Liver (tissue), 9 donors: ENCODE measurements around the gene LENG1. TPM values are rescaled to one million over a fixed set of nuclear protein-coding genes. Genes with fewer than 3 reads are reported as not detected.

Experiments
- DNase-seq: peaks from one replicate; pipeline ENCODE4 v3.0.0-alpha.2; 2017; ENCODE audit warnings: low spot score
- H3K27ac ChIP-seq, 2 donors: one replicate each; pipeline ENCODE4 v1.7.0; 2013; ENCODE audit warnings: inconsistent platforms in 2 of 2, low read length in 2 of 2, control low read depth in 1 of 2, low read depth in 1 of 2, mild to moderate bottlenecking in 1 of 2
- H3K27me3 ChIP-seq, 4 donors: one replicate each; pipeline versions ENCODE4 v1.6.1 to v1.7.0; 2013; ENCODE audit warnings: low read length in 3 of 4, inconsistent platforms in 1 of 4, mild to moderate bottlenecking in 1 of 4, moderate library complexity in 1 of 4; ENCODE audit not compliant: control insufficient read depth in 4 of 4, insufficient read depth in 4 of 4
- H3K36me3 ChIP-seq, 4 donors: one replicate each; pipeline versions ENCODE4 v1.6.1 to v1.7.0; 2013; ENCODE audit warnings: low read length in 3 of 4, mild to moderate bottlenecking in 3 of 4, low read depth in 1 of 4, moderate library complexity in 1 of 4; ENCODE audit not compliant: control insufficient read depth in 4 of 4, insufficient read depth in 3 of 4
- H3K4me1 ChIP-seq, 4 donors: one replicate each; pipeline versions ENCODE4 v1.6.1 to v1.7.0; 2013; ENCODE audit warnings: low read length in 3 of 4, mild to moderate bottlenecking in 3 of 4, moderate library complexity in 1 of 4; ENCODE audit not compliant: control insufficient read depth in 4 of 4, insufficient read depth in 4 of 4
- H3K4me3 ChIP-seq, 3 donors: one replicate each; pipeline versions ENCODE4 v1.6.1 to v1.7.0; 2013; ENCODE audit warnings: low read length in 3 of 3, control low read depth in 1 of 3, low read depth in 1 of 3, mild to moderate bottlenecking in 1 of 3
- H3K9ac ChIP-seq, 2 donors: one replicate each; pipeline ENCODE4 v1.7.0; 2013; ENCODE audit warnings: low read length in 2 of 2, mild to moderate bottlenecking in 2 of 2, moderate library complexity in 2 of 2, control low read depth in 1 of 2, low read depth in 1 of 2
- H3K9me3 ChIP-seq, 4 donors: one replicate each; pipeline versions ENCODE4 v1.6.1 to v1.7.0; 2013; ENCODE audit warnings: low read length in 3 of 4; ENCODE audit not compliant: control insufficient read depth in 4 of 4
- EGR1 ChIP-seq, 2 donors: IDR thresholded peaks; 2 replicates each; pipeline ENCODE4 v1.6.1; 2016 to 2018; ENCODE audit warnings: antibody characterized with exemption in 2 of 2, low read depth in 2 of 2
- FOXA1 ChIP-seq: IDR thresholded peaks from 2 replicates; pipeline ENCODE4 v1.6.1; 2016; ENCODE audit warnings: antibody characterized with exemption
- FOXA2 ChIP-seq: IDR thresholded peaks from 2 replicates; pipeline ENCODE4 v1.6.1; 2016; ENCODE audit warnings: antibody characterized with exemption
- GABPA ChIP-seq, 2 donors: IDR thresholded peaks in 1 of 2; conservative IDR thresholded peaks in 1 of 2; 2 replicates each; pipeline ENCODE4 v1.6.1; 2016; ENCODE audit warnings: antibody characterized with exemption in 2 of 2, mild to moderate bottlenecking in 1 of 2, moderate library complexity in 1 of 2
- HNF4A ChIP-seq, 2 donors: conservative IDR thresholded peaks; 2 replicates each; pipeline ENCODE4 v1.6.1; 2016; ENCODE audit warnings: antibody characterized with exemption in 2 of 2, mild to moderate bottlenecking in 2 of 2
- HNF4G ChIP-seq: IDR thresholded peaks from 2 replicates; pipeline ENCODE4 v1.6.1; 2016; ENCODE audit warnings: antibody characterized with exemption
- JUND ChIP-seq, 2 donors: IDR thresholded peaks; 2 replicates each; pipeline ENCODE4 v1.6.1; 2016; ENCODE audit warnings: antibody characterized with exemption in 2 of 2
- NR2F2 ChIP-seq: IDR thresholded peaks from 2 replicates; pipeline ENCODE4 v1.6.1; 2016; ENCODE audit warnings: antibody characterized with exemption
- RAD21 ChIP-seq, 2 donors: IDR thresholded peaks; 2 replicates each; pipeline ENCODE4 v1.6.1; 2016; ENCODE audit warnings: antibody characterized with exemption in 2 of 2, mild to moderate bottlenecking in 2 of 2
- RXRA ChIP-seq, 2 donors: IDR thresholded peaks; 2 replicates each; pipeline ENCODE4 v1.6.1; 2017 to 2018; ENCODE audit warnings: antibody characterized with exemption in 2 of 2, mild to moderate bottlenecking in 1 of 2
- SP1 ChIP-seq: IDR thresholded peaks from 2 replicates; pipeline ENCODE4 v1.6.1; 2018; ENCODE audit warnings: antibody characterized with exemption, mild to moderate bottlenecking
- TAF1 ChIP-seq: conservative IDR thresholded peaks from 2 replicates; pipeline ENCODE4 v1.6.1; 2016; ENCODE audit warnings: antibody characterized with exemption, mild to moderate bottlenecking
- YY1 ChIP-seq: IDR thresholded peaks from 2 replicates; pipeline ENCODE4 v1.6.1; 2016; ENCODE audit warnings: antibody characterized with exemption, mild to moderate bottlenecking
- WGBS: extraction: QIAGEN DNeasy Blood & Tissue Kit; methylation state at CpG from one replicate; pipeline ENCODE4 v1.1.7; 2013; 5-methylcytosine and 5-hydroxymethylcytosine counted together
- polyA plus RNA-seq, 2 donors: library from polyadenylated mRNA; stranded (reverse) in 1 of 2; unstranded in 1 of 2; fragments of 200-250 nt in 1 of 2; fragments of >200 nt in 1 of 2; fragmentation: Nextera tagmentation in 1 of 2; extraction: Ambion mirVana in 1 of 2; gene quantifications; one replicate each; pipeline versions ENCODE4 v1.2.1 to v1.2.3, GENCODE V29; 2013 to 2015
- total RNA-seq, 2 donors: library from RNA; depleted of rRNA; stranded (reverse); fragments of >200 nt; gene quantifications; one replicate each; pipeline ENCODE4 v1.2.3, GENCODE V29; 2014
- TF ChIP-seq, protein P1 (sequence below): IDR thresholded peaks from 2 replicates; pipeline ENCODE4 v1.6.1; 2016; ENCODE audit warnings: antibody characterized with exemption, mild to moderate bottlenecking
- TF ChIP-seq, protein P2 (sequence below): fragments of 150-350 bp; IDR thresholded peaks from 2 replicates; pipeline ENCODE4 v1.5.1; 2017; ENCODE audit warnings: improper control_type of control experiment, low read depth, low read length; ENCODE audit not compliant: missing input control
- TF ChIP-seq, protein P3 (sequence below): IDR thresholded peaks from 2 replicates; pipeline ENCODE4 v1.6.1; 2016; ENCODE audit warnings: antibody characterized with exemption
- TF ChIP-seq, protein P4 (sequence below): IDR thresholded peaks from 2 replicates; pipeline ENCODE4 v1.6.1; 2016; ENCODE audit warnings: antibody characterized with exemption
- TF ChIP-seq, protein P5 (sequence below): IDR thresholded peaks from 2 replicates; pipeline ENCODE4 v1.6.1; 2016; ENCODE audit warnings: antibody characterized with exemption
- donor health status: healthy.
- donor health status: healthy.
- donor health status: healthy.
- donor health status: healthy.
- donor health status: healthy.

The LENG1 gene
- total and polyA plus RNA-seq, 4 donors: 2.6 to 4.4 (median 2.9) TPM

DNA sequence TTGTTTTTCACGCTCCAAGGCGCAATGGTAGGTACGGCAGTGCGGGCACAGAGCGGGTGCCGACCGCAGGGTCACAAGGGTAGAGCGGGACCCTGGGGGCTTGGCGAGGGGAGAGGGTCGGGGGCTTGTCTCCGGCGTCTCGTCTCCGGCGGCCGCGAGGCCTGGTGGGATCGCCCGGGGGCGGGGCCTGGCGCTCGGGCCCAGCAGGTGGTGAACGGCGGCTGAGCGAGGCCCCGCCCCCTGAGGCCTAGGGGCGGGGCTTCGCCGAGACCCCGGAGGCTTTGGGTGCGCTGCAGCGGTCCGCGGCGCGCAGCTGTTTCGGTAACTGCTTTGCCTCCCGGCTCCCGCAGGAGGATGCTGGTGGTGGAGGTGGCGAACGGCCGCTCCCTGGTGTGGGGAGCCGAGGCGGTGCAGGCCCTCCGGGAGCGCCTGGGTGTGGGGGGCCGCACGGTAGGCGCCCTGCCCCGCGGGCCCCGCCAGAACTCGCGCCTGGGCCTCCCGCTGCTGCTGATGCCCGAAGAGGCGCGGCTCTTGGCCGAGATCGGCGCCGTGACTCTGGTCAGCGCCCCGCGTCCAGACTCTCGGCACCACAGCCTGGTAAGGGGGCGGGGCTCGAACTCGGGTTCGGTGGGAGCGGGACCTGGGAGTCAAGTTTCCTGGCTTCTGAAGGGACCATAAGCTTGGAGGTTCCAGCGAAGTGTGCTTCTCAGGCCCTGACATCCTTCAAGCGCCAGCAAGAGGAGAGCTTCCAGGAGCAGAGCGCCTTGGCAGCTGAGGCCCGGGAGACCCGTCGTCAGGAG lies 31.7 kb upstream of the LENG1 start, which contains the start of gene TSEN34:
TSEN34 (plus strand) TSS at position 298 of the 800 bp plus-strand sequence; CDS start at position 355, 57 bp downstream.
- Histone ChIP-seq H3K27me3 (no peaks in the 10 kb centered on the region), H3K4me1 (peaks cover 9 to 22% (median 15%) of the 10 kb centered on the region in 4 donors), H3K9me3 (no peaks in the 10 kb centered on the region), H3K27ac (peak within 1 kb of the TSS; percentile 96 to 99), H3K9ac (peak within 1 kb of the TSS; percentile 63 to 77), H3K4me3 (peak within 1 kb of the TSS; percentile 51 to 78 (median 68)), H3K36me3 (peaks cover 4 to 17% (median 12%) of the 10 kb centered on the region in 4 donors)
- TF ChIP-seq GABPA (IDR thresholded peaks at IDR 0.05 in 1 of 2, conservative IDR thresholded peaks at IDR 0.05 in 1 of 2) (no peak), FOXA2 (no peak), JUND (IDR thresholded peaks at IDR 0.05) (no peak), NR2F2 (no peak), FOXA1 (no peak), HNF4G (no peak), EGR1 (IDR thresholded peaks at IDR 0.05; ENCODE audit: low read depth in 2 of 2) (no peak), RAD21 (IDR thresholded peaks at IDR 0.05) (no peak)
- TF ChIP-seq, protein P1, sequence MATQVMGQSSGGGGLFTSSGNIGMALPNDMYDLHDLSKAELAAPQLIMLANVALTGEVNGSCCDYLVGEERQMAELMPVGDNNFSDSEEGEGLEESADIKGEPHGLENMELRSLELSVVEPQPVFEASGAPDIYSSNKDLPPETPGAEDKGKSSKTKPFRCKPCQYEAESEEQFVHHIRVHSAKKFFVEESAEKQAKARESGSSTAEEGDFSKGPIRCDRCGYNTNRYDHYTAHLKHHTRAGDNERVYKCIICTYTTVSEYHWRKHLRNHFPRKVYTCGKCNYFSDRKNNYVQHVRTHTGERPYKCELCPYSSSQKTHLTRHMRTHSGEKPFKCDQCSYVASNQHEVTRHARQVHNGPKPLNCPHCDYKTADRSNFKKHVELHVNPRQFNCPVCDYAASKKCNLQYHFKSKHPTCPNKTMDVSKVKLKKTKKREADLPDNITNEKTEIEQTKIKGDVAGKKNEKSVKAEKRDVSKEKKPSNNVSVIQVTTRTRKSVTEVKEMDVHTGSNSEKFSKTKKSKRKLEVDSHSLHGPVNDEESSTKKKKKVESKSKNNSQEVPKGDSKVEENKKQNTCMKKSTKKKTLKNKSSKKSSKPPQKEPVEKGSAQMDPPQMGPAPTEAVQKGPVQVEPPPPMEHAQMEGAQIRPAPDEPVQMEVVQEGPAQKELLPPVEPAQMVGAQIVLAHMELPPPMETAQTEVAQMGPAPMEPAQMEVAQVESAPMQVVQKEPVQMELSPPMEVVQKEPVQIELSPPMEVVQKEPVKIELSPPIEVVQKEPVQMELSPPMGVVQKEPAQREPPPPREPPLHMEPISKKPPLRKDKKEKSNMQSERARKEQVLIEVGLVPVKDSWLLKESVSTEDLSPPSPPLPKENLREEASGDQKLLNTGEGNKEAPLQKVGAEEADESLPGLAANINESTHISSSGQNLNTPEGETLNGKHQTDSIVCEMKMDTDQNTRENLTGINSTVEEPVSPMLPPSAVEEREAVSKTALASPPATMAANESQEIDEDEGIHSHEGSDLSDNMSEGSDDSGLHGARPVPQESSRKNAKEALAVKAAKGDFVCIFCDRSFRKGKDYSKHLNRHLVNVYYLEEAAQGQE: no peak
- WGBS: 1% methylated on average over 77 of the region's 77 CpGs
- peak; percentile 89 for DNase-seq

DNA sequence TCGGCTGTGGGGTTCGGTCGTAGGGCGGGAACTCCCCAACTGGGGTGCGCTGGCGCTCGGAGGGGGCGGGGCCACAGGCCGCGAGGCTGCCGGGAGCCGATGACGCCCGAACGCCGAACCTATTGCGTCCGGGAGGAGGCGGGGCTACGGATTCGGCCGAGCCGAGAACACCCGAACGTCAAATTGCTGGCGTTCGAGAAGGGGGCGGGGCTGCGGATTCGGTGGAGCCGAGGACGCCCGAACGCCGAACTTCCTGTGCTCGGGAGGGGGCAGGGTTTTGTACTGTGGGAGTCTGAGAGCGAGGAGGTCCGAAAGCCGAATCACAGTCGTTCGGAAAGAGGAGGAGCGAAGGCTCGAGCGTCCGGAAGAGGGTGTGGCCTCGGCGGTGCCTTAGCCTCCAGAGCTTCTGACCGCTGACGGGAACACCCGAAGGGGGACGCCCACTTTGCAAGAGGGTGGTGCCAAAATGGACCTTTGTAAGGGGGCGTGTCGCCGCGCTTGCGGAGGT lies 31.0 kb upstream of the LENG1 start:
- Histone ChIP-seq H3K27ac (peak overlapping the region; percentile 96 to 99), H3K27me3 (no peaks in the 10 kb centered on the region), H3K36me3 (peaks cover 4 to 17% (median 12%) of the 10 kb centered on the region in 4 donors), H3K4me1 (peaks cover 9 to 22% (median 15%) of the 10 kb centered on the region in 4 donors), H3K4me3 (peak overlapping the region; percentile 51 to 78 (median 68)), H3K9ac (peak overlapping the region; percentile 63 to 77), H3K9me3 (no peaks in the 10 kb centered on the region)
- TF ChIP-seq, protein P2, sequence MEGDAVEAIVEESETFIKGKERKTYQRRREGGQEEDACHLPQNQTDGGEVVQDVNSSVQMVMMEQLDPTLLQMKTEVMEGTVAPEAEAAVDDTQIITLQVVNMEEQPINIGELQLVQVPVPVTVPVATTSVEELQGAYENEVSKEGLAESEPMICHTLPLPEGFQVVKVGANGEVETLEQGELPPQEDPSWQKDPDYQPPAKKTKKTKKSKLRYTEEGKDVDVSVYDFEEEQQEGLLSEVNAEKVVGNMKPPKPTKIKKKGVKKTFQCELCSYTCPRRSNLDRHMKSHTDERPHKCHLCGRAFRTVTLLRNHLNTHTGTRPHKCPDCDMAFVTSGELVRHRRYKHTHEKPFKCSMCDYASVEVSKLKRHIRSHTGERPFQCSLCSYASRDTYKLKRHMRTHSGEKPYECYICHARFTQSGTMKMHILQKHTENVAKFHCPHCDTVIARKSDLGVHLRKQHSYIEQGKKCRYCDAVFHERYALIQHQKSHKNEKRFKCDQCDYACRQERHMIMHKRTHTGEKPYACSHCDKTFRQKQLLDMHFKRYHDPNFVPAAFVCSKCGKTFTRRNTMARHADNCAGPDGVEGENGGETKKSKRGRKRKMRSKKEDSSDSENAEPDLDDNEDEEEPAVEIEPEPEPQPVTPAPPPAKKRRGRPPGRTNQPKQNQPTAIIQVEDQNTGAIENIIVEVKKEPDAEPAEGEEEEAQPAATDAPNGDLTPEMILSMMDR: no peak
- TF ChIP-seq, protein P3, sequence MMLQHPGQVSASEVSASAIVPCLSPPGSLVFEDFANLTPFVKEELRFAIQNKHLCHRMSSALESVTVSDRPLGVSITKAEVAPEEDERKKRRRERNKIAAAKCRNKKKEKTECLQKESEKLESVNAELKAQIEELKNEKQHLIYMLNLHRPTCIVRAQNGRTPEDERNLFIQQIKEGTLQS: no peak
- peak; percentile 42 to 51 for TF ChIP-seq HNF4A (conservative IDR thresholded peaks at IDR 0.05)
- TF ChIP-seq HNF4G: peak; percentile 94
- peak; percentile 71 for TF ChIP-seq SP1
- peak; percentile 27 to 55 for TF ChIP-seq RXRA (IDR thresholded peaks at IDR 0.05)
- peak; percentile 40 to 79 for TF ChIP-seq GABPA (IDR thresholded peaks at IDR 0.05 in 1 of 2, conservative IDR thresholded peaks at IDR 0.05 in 1 of 2)
- peak; percentile 71 for TF ChIP-seq YY1
- TF ChIP-seq JUND (IDR thresholded peaks at IDR 0.05): peak in 1 of 2 donors; percentile 56
- TF ChIP-seq, protein P1: peak; percentile 9
- TF ChIP-seq NR2F2: peak; percentile 35
- TF ChIP-seq, protein P4, sequence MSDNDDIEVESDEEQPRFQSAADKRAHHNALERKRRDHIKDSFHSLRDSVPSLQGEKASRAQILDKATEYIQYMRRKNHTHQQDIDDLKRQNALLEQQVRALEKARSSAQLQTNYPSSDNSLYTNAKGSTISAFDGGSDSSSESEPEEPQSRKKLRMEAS: no peak
- TF ChIP-seq, protein P5, sequence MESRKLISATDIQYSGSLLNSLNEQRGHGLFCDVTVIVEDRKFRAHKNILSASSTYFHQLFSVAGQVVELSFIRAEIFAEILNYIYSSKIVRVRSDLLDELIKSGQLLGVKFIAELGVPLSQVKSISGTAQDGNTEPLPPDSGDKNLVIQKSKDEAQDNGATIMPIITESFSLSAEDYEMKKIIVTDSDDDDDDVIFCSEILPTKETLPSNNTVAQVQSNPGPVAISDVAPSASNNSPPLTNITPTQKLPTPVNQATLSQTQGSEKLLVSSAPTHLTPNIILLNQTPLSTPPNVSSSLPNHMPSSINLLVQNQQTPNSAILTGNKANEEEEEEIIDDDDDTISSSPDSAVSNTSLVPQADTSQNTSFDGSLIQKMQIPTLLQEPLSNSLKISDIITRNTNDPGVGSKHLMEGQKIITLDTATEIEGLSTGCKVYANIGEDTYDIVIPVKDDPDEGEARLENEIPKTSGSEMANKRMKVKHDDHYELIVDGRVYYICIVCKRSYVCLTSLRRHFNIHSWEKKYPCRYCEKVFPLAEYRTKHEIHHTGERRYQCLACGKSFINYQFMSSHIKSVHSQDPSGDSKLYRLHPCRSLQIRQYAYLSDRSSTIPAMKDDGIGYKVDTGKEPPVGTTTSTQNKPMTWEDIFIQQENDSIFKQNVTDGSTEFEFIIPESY: peak; percentile 83
- TF ChIP-seq RAD21 (IDR thresholded peaks at IDR 0.05): no peak
- TF ChIP-seq FOXA1: peak; percentile 31
- TF ChIP-seq EGR1 (IDR thresholded peaks at IDR 0.05; ENCODE audit: low read depth in 2 of 2): peak in 1 of 2 donors; percentile 7
- TF ChIP-seq FOXA2: peak; percentile 13
- no peak for TF ChIP-seq TAF1
- DNase-seq: peak; percentile 99
- WGBS: under 1% methylated on average over 56 of the region's 56 CpGs
